ENCODE data around the gene NSD1.
A peak's percentile ranks its signal among the peaks of the same experiment; 100 is the strongest.
"Not testable (repeated sequence)": the region's sequence is repeated elsewhere in the genome, so short reads cannot be mapped to it uniquely, and the experiment has no call there.

Gene NSD1

DNA sequence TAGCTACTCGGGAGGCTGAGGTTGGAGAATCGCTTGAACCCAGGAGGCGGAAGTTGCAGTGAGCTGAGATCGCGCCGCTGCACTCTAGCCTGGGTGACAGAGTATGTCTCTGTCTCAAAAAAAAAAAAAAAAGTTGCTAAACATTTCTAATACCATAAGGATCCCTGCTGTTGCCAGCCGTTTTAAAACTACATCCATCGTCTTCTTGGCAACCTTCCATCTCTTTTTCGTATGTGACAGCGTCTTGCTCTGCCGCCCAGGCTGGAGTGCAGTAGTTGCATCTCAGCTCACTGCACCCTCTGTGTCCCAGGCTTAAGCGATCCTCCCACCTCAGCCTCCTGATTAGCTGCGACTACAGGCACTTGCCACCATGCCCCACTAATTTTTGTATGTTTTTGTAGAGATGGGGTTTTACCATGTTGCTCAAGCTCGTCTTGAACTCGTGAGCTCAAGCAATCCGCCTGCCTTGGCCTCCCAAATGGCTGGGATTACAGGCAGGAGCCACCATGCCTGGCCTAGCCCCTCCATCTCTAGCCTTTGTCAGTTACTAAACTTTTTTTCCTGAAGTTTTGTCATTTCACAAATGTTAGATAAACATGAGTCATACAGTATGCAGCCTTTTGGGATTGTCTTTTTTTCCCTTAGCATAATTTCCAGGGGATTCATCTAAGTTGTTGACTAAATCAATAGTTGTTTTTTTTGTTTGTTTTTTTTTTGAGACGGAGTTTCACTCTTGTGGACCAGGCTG lies 13.5 kb downstream of the NSD1 start:
- H3K4me3 ChIP-seq (ENCODE audit: low read depth, low read length) = no peak overlapping the region
- DNase-seq (ENCODE audit: low read depth, low spot score) = peak; percentile 31
- in situ Hi-C loops (cut with HindIII; ENCODE audit: low sequenced_read_pairs) = no loop called here
- TF ChIP-seq, protein P1, sequence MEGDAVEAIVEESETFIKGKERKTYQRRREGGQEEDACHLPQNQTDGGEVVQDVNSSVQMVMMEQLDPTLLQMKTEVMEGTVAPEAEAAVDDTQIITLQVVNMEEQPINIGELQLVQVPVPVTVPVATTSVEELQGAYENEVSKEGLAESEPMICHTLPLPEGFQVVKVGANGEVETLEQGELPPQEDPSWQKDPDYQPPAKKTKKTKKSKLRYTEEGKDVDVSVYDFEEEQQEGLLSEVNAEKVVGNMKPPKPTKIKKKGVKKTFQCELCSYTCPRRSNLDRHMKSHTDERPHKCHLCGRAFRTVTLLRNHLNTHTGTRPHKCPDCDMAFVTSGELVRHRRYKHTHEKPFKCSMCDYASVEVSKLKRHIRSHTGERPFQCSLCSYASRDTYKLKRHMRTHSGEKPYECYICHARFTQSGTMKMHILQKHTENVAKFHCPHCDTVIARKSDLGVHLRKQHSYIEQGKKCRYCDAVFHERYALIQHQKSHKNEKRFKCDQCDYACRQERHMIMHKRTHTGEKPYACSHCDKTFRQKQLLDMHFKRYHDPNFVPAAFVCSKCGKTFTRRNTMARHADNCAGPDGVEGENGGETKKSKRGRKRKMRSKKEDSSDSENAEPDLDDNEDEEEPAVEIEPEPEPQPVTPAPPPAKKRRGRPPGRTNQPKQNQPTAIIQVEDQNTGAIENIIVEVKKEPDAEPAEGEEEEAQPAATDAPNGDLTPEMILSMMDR (IDR thresholded peaks at IDR 0.05; ENCODE audit: low read depth, low read length) = no peak

DNA sequence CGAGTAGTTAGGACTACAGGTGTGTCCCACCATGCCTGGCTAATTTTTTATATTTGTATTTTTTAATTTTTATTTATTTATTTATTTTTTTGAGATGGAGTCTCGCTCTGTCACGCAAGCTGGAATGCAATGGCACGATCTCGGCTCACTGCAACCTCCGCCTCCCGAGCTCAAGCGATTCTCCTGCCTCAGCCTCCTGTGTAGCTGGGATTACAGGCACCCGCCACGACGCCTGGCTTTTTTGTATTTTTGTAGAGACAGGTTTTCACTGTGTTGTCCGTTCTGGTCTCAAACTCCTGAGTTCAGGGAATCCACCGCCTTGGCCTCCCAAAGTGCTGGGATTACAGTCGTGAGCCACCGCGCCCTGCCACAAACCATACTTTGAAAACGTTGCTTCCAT lies 16.5 kb downstream of the NSD1 start:
- in situ Hi-C loops (cut with HindIII; ENCODE audit: low sequenced_read_pairs); DNase-seq (ENCODE audit: low read depth, low spot score); H3K4me3 ChIP-seq (ENCODE audit: low read depth, low read length): not testable (repeated sequence)

DNA sequence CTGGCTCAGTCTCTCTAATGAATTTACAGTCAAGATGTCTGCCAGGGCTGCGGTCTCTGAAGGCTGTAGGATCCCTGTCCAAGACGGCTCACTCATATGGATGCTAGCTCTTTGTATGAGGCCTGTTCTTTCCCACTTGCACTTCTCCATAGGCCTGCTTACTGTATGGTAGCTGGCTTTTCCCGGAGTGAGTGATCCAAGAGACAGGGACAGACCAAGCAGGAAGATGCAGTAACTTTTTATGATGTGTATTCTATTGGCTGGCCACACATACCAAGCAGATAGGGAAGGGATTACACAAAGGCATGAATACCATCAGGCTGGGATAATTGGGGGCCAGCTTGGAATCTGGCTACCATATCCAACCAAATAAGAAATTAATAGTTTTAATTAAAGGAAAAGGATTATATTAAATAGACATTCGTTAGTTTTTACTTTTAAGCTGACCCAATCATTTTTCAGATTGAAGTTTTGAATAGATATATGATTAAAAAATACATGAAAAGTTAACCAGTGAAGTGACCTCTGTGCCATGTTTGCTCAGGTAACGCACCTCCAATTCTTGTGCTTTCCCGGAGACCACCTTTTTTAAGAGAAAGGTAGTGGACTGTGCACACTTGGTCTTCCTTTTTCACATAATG lies 20.6 kb downstream of the NSD1 start:
- in situ Hi-C loops (cut with HindIII; ENCODE audit: low sequenced_read_pairs) = no loop called here
- DNase-seq (ENCODE audit: low read depth, low spot score) = no peak
- no peak overlapping the region for H3K4me3 ChIP-seq (ENCODE audit: low read depth, low read length)
- TF ChIP-seq, protein P1 (IDR thresholded peaks at IDR 0.05; ENCODE audit: low read depth, low read length) = no peak

DNA sequence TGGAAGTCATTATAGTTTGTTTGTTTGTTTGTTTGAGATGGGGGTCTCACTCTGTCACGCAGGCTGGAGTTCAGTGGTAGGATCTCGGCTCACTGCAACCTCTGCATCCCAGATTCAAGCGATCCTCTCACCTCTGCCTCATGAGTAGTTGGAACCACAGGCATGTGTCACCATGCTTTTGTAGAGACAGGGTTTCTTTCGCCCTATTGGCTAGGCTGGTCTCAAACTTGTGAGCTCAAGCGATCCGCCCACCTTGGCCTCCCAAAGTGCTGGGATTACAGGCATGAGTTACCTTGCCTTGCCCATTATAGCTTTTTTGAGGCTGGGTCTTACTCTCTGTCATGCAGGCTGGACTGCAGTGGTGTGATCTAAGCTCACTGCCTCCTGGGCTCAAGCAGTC lies 28.8 kb downstream of the NSD1 start:
- in situ Hi-C loops (cut with HindIII; ENCODE audit: low sequenced_read_pairs) = no loop called here
- DNase-seq (ENCODE audit: low read depth, low spot score) = no peak
- H3K4me3 ChIP-seq (ENCODE audit: low read depth, low read length) = no peak overlapping the region
- TF ChIP-seq, protein P1 (IDR thresholded peaks at IDR 0.05; ENCODE audit: low read depth, low read length) = no peak

DNA sequence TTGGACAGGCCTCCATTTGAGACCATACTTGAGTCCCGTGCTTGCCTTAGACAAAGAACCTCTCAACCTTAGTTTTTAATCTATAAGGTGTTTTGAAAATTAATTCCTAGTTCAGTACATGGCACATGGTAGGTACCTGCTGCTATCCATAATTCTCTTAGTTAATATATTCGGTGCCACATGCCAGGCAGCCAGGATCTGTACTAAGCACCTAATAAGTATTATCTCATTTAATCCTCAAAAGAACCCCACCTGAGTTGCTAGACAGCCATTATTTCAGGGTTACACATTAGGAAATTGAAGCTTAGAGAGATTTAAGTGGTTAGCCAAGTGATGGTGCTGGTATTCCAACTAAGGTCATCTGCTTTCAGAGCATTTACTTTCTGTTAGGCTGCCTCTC lies 29.9 kb downstream of the NSD1 start:
- TF ChIP-seq, protein P1 (IDR thresholded peaks at IDR 0.05; ENCODE audit: low read depth, low read length) = no peak
- in situ Hi-C loops (cut with HindIII; ENCODE audit: low sequenced_read_pairs) = no loop called here
- DNase-seq (ENCODE audit: low read depth, low spot score) = no peak
- H3K4me3 ChIP-seq (ENCODE audit: low read depth, low read length) = no peak overlapping the region

DNA sequence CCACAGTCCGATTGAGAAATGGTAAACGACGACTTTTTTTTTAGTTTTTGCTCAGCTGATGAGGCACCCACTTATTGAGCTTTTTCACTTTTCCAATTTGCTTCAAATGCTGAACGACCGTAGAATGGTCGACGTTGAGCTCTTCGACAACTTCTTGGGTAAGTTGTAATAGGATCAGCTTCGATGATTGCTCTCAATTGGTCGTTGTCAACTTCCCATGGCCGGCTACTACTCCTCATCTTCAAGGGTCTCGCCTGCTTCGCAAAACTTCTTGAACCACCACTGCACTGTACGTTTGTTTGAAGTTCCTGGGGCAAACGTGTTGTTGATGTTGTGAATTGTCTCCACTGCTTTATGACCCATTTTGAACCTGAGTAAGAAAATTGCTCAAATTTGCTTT lies 35.7 kb downstream of the NSD1 start:
- no peak overlapping the region for H3K4me3 ChIP-seq (ENCODE audit: low read depth, low read length)
- DNase-seq (ENCODE audit: low read depth, low spot score) = no peak
- in situ Hi-C loops (cut with HindIII; ENCODE audit: low sequenced_read_pairs) = no loop called here
- TF ChIP-seq, protein P1 (IDR thresholded peaks at IDR 0.05; ENCODE audit: low read depth, low read length) = no peak

DNA sequence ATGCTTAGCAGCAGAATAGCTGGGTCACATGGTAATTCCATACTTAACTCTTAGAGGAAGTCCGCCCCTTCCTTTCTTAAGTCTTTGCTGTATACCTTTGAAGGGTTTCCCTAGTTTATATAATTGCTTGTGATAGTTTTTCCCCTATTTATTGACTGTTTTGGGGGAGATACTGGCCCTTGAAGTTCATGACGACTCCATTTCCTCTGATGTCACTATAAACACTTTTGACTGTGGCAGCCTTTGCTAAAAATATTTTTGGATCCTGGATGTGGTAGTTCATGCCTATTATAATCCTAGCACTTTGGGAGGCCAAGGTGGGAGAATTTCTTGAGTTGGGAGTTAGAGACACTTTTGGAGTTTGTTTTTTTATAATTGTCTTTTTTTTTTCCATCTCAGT lies 38.4 kb downstream of the NSD1 start:
- no peak for DNase-seq (ENCODE audit: low read depth, low spot score)
- in situ Hi-C loops (cut with HindIII; ENCODE audit: low sequenced_read_pairs) = no loop called here

More for the DNA sequence above, 38.4 kb downstream of the NSD1 start:
- no peak overlapping the region for H3K4me3 ChIP-seq (ENCODE audit: low read depth, low read length)
- TF ChIP-seq, protein P1 (IDR thresholded peaks at IDR 0.05; ENCODE audit: low read depth, low read length) = no peak

Measured in astrocyte of the spinal cord (primary cell).